Measurements from ENCODE around the gene ST6GALNAC4. TPM values are rescaled to one million over a fixed set of nuclear protein-coding genes. Genes with fewer than 3 reads are reported as not detected.
A peak's percentile ranks its signal among the peaks of the same experiment; 100 is the strongest.

Gene ST6GALNAC4
- total RNA-seq, 2 experiments from 2014 or later: 37.0 to 39.7 TPM

GRCh38 chr9:127867356-127868277, 49.2 kb downstream of the ST6GALNAC4 start:
- DNase-seq (no peak), ATAC-seq (no peak)
- Mint-ChIP-seq H3K27ac (no peak overlapping the region), H3K4me3 (no peak overlapping the region), H3K27me3 (ENCODE audit: low read depth) (no peaks in the 10 kb centered on the region), H3K36me3 (ENCODE audit: low read depth) (peaks cover 6% of the 10 kb centered on the region), H3K9me3 (ENCODE audit: insufficient read depth) (no peaks in the 10 kb centered on the region), H3K4me1 (ENCODE audit: low read depth) (peaks cover 31% of the 10 kb centered on the region)
- POLR2A ChIA-PET: no interaction called here
- CTCF ChIA-PET: interaction anchor here (0.6 to 4.8 kb wide), 5 partner anchors 14 to 363 kb away, joined by 3 to 55 read pairs (median 38); partner anchors contain the start of genes CDK9 and ENG

GRCh38 chr9:127866535-127866934, 50.3 kb downstream of the ST6GALNAC4 start:
- H3K9me3 Mint-ChIP-seq (ENCODE audit: insufficient read depth): no peaks in the 10 kb centered on the region
- CTCF ChIA-PET: interaction anchor here (2.6 to 3.0 kb wide), 2 partner anchors 79 to 132 kb away, joined by 9 to 13 read pairs; partner anchors contain the start of gene TOR2A
- no peaks in the 10 kb centered on the region for H3K27me3 Mint-ChIP-seq (ENCODE audit: low read depth)
- no peak overlapping the region for H3K27ac Mint-ChIP-seq
- peaks cover 42% of the 10 kb centered on the region for H3K4me1 Mint-ChIP-seq (ENCODE audit: low read depth)
- H3K4me3 Mint-ChIP-seq: no peak overlapping the region
- H3K36me3 Mint-ChIP-seq (ENCODE audit: low read depth): peaks cover 6% of the 10 kb centered on the region
- POLR2A ChIA-PET: interaction anchor here (4.1 kb wide), 1 partner anchor 12 kb away, joined by 14 read pairs; the partner anchor contains the start of gene ENG
- DNase-seq (no peak), ATAC-seq (no peak)

- no peak overlapping the region for H3K4me3 Mint-ChIP-seq
- peak overlapping the region; percentile 65 for H3K27ac Mint-ChIP-seq
- H3K9me3 Mint-ChIP-seq (ENCODE audit: insufficient read depth): no peaks in the 10 kb centered on the region
- ATAC-seq (peak; percentile 26), DNase-seq (peak; percentile 39)
- H3K36me3 Mint-ChIP-seq (ENCODE audit: low read depth): peaks cover 6% of the 10 kb centered on the region
- H3K27me3 Mint-ChIP-seq (ENCODE audit: low read depth): no peaks in the 10 kb centered on the region
- H3K4me1 Mint-ChIP-seq (ENCODE audit: low read depth): peaks cover 48% of the 10 kb centered on the region
- ChIA-PET CTCF (interaction anchor here (1.1 to 3.0 kb wide), 6 partner anchors 11 to 131 kb away, joined by 3 to 13 read pairs (median 7); partner anchors contain the start of genes ENG and TOR2A), POLR2A (interaction anchor here (0.7 to 4.1 kb wide), 2 partner anchors 11 to 131 kb away, joined by 4 to 14 read pairs; partner anchors contain the start of gene ENG)
Observed at GRCh38 chr9:127865645-127866464, 51.0 kb downstream of the ST6GALNAC4 start.

GRCh38 chr9:127863191-127863621, 53.6 kb downstream of the ST6GALNAC4 start:
- CTCF ChIA-PET: interaction anchor here (1.2 to 2.7 kb wide), 5 partner anchors 9 to 128 kb away, joined by 3 to 15 read pairs (median 7); partner anchors contain the start of gene TOR2A
- Mint-ChIP-seq H3K4me3 (no peak overlapping the region), H3K27me3 (ENCODE audit: low read depth) (no peaks in the 10 kb centered on the region), H3K4me1 (ENCODE audit: low read depth) (peaks cover 52% of the 10 kb centered on the region), H3K36me3 (ENCODE audit: low read depth) (peaks cover 6% of the 10 kb centered on the region), H3K9me3 (ENCODE audit: insufficient read depth) (no peaks in the 10 kb centered on the region), H3K27ac (peak overlapping the region; percentile 93)
- ATAC-seq: no peak
- no peak for DNase-seq
- POLR2A ChIA-PET: interaction anchor here (0.7 to 4.1 kb wide), 5 partner anchors 9 to 411 kb away, joined by 3 to 14 read pairs (median 3); partner anchors contain the start of genes ENG and LRSAM1

GRCh38 chr9:127862075-127863011, 54.5 kb downstream of the ST6GALNAC4 start:
- H3K4me1 Mint-ChIP-seq (ENCODE audit: low read depth): peaks cover 52% of the 10 kb centered on the region
- CTCF ChIA-PET: interaction anchor here (1.2 to 2.7 kb wide), 7 partner anchors 8 to 128 kb away, joined by 3 to 15 read pairs (median 7); partner anchors contain the start of gene TOR2A
- no peaks in the 10 kb centered on the region for H3K9me3 Mint-ChIP-seq (ENCODE audit: insufficient read depth)
- DNase-seq (peak; percentile 78), ATAC-seq (peak; percentile 71)
- peak overlapping the region; percentile 93 for H3K27ac Mint-ChIP-seq
- H3K4me3 Mint-ChIP-seq: peak overlapping the region; percentile 20
- no peaks in the 10 kb centered on the region for H3K27me3 Mint-ChIP-seq (ENCODE audit: low read depth)
- POLR2A ChIA-PET: interaction anchor here (0.7 to 4.1 kb wide), 5 partner anchors 8 to 410 kb away, joined by 3 to 14 read pairs (median 3); partner anchors contain the start of genes ENG and LRSAM1
- H3K36me3 Mint-ChIP-seq (ENCODE audit: low read depth): peaks cover 6% of the 10 kb centered on the region

- H3K27me3 Mint-ChIP-seq (ENCODE audit: low read depth): no peaks in the 10 kb centered on the region
- no peak overlapping the region for H3K4me3 Mint-ChIP-seq
- no peaks in the 10 kb centered on the region for H3K9me3 Mint-ChIP-seq (ENCODE audit: insufficient read depth)
- H3K36me3 Mint-ChIP-seq (ENCODE audit: low read depth): peaks cover 3% of the 10 kb centered on the region
- peak overlapping the region; percentile 93 for H3K27ac Mint-ChIP-seq
- peaks cover 53% of the 10 kb centered on the region for H3K4me1 Mint-ChIP-seq (ENCODE audit: low read depth)
- no peak for ATAC-seq
- DNase-seq: no peak
- ChIA-PET POLR2A (no interaction called here), CTCF (interaction anchor here (1.4 to 1.6 kb wide), 2 partner anchors 9 to 126 kb away, joined by 6 to 7 read pairs; partner anchors contain the start of gene TOR2A)
Observed at GRCh38 chr9:127860779-127861178, 56.1 kb downstream of the ST6GALNAC4 start.

GRCh38 chr9:127860260-127860659, 56.6 kb downstream of the ST6GALNAC4 start:
- ChIA-PET CTCF (interaction anchor here (1.6 kb wide), 1 partner anchor 126 kb away, joined by 6 read pairs; the partner anchor contains the start of gene TOR2A), POLR2A (no interaction called here)
- peaks cover 51% of the 10 kb centered on the region for H3K4me1 Mint-ChIP-seq (ENCODE audit: low read depth)
- no peaks in the 10 kb centered on the region for H3K27me3 Mint-ChIP-seq (ENCODE audit: low read depth)
- H3K27ac Mint-ChIP-seq: no peak overlapping the region
- ATAC-seq (no peak), DNase-seq (no peak)
- H3K36me3 Mint-ChIP-seq (ENCODE audit: low read depth): no peaks in the 10 kb centered on the region
- no peak overlapping the region for H3K4me3 Mint-ChIP-seq
- H3K9me3 Mint-ChIP-seq (ENCODE audit: insufficient read depth): no peaks in the 10 kb centered on the region

GRCh38 chr9:127858041-127858512, 58.8 kb downstream of the ST6GALNAC4 start:
- Mint-ChIP-seq H3K27me3 (ENCODE audit: low read depth) (no peaks in the 10 kb centered on the region), H3K27ac (no peak overlapping the region)
- ATAC-seq: no peak

More at GRCh38 chr9:127858041-127858512, 58.8 kb downstream of the ST6GALNAC4 start:
- POLR2A ChIA-PET: no interaction called here
- Mint-ChIP-seq H3K4me3 (no peak overlapping the region), H3K36me3 (ENCODE audit: low read depth) (no peaks in the 10 kb centered on the region), H3K9me3 (ENCODE audit: insufficient read depth) (no peaks in the 10 kb centered on the region), H3K4me1 (ENCODE audit: low read depth) (peaks cover 53% of the 10 kb centered on the region)
- CTCF ChIA-PET: interaction anchor here (1.5 kb wide), 1 partner anchor 12 kb away, joined by 7 read pairs; no protein-coding TSS in a partner anchor
- DNase-seq: no peak

Measured in activated CD8-positive, alpha-beta T cell treated with anti-CD3 and anti-CD28 coated beads, Interleukin-2, amount 10 ng/mL, durations not matched to agents 7 days and 5 days (primary cell).